Measurements from ENCODE around the gene AP3M1.

AP3M1 gene

DNA sequence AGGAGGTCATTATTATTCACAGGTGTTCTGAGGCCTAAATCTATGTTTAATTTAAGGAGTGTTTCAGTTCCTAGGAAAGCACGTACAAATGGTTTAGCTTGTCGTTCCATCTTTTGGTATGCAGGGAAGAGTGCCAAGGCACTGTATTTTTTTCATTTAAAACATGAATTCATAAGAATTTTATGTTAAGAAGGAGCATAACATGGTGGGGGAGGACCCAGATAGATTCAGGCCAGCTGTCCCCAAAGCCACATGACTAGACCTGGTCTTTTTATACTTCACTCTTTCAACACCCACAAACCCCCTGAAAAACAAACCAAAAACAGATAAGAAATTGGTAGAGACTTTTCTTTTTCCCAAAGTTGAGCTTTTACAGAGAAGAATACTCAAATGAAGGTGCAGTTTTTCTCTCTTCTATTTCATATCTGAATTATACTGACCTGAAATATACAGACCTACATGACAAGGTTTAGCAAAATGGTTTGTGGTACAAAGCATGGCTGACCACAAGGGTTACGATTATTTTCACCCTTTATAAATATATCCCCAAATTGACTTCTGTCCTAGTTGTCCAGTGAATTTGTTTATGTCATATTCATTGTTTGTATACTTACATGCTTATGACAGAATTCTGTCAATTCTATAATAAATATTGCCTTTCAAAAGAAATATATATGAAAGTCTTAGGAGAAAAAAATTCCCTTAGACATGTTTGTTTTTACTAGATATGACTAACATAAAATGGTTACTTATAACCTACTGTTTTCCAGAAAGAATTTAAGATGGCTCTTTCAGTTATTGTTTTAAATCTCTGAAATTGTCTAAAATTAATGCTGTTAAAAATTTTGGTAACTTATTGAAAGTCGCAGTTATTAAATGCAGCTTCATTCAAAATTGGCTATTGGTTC, 71.3 kb downstream of the AP3M1 start:
- DNase-seq = no peak

GRCh38 chr10:74078037-74078436, 72.6 kb downstream of the AP3M1 start:
- DNase-seq = no peak

- DNase-seq = no peak
Measured at GRCh38 chr10:74077416-74077815, 73.2 kb downstream of the AP3M1 start.

DNA sequence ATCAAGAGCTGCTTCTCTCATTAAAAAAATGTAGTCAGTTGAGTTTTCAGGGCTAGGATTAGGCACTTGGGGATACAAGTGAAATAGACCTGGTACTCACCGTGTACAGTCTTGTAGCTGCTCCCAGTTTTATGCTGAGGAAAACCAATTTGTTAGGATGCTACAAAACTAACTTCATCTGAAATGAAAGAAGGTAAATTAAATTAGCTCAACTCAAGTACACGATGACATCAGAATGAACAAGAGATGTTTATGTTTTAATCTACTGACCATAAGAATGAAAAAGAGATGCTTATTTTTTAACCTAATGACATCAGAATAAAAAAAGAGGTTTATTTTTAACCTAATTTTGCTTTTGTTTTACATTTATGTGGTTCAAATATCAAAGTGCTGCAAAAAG, 73.7 kb downstream of the AP3M1 start:
- DNase-seq = no peak

- no peak for DNase-seq
Measured at GRCh38 chr10:74075906-74076305, 74.7 kb downstream of the AP3M1 start.

DNA sequence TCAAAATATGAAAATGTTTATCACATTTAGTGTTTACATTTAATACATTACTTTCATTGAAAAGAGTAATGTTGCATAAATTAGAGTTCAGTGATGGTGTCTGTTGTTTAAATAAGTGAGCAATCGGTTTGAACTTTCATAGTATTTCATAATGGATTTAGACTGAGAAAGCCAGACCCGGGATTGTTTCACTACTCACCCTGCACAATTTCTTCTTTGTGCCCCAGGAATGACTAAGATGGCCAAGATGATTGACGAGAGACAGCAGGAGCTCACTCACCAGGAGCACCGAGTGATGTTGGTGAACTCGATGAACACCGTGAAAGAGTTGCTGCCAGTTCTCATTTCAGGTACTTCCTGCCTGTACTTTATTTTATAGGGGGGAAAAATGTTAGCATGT, 78.1 kb downstream of the AP3M1 start:
- no peak for DNase-seq

DNA sequence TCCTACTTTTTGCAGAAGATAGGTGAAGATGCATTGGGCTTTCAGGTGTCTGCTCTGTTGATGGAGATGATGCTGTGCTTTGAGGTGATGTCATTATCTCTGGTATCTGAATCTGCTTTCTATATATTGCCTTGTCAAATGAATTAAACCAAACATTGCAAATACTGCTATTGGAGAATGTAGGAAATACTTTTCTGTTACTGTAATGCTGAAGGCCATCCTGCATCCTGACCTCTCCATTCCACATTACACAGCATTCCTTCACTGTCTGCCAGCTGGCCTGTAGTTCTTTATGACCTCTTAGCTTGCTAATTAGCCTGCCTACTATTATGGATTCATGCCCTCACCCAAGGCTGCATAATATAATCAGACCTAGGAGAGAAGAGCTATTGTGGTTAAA, 79.5 kb downstream of the AP3M1 start:
- no peak for DNase-seq

Measured in activated naive CD4-positive, alpha-beta T cell treated with anti-CD3 and anti-CD28 coated beads, Interleukin-2, amount 50 U/mL, for 16 hours (primary cell).